GM19438 (cell line): ENCODE results near the gene SYT15.

Source experiments
- ATAC-seq: cut with Tn5 transposase; IDR thresholded peaks from one replicate; pipeline ENCODE4 v1.9.1; 2021; ENCODE audit warnings: low read depth; ENCODE audit not compliant: unreplicated experiment

Gene SYT15

GRCh38 chr10:46544989-46545791 lies 33.7 kb upstream of the SYT15 start:
- no peak for ATAC-seq

- ATAC-seq: no peak
These were observed 32.9 kb upstream of the SYT15 start for GRCh38 chr10:46545861-46546590.

GRCh38 chr10:46546591-46547540 lies 32.1 kb upstream of the SYT15 start:
- ATAC-seq: no peak

GRCh38 chr10:46547541-46548497 lies 31.1 kb upstream of the SYT15 start:
- ATAC-seq: no peak

GRCh38 chr10:46548498-46549090 lies 30.3 kb upstream of the SYT15 start:
- ATAC-seq: no peak

DNA sequence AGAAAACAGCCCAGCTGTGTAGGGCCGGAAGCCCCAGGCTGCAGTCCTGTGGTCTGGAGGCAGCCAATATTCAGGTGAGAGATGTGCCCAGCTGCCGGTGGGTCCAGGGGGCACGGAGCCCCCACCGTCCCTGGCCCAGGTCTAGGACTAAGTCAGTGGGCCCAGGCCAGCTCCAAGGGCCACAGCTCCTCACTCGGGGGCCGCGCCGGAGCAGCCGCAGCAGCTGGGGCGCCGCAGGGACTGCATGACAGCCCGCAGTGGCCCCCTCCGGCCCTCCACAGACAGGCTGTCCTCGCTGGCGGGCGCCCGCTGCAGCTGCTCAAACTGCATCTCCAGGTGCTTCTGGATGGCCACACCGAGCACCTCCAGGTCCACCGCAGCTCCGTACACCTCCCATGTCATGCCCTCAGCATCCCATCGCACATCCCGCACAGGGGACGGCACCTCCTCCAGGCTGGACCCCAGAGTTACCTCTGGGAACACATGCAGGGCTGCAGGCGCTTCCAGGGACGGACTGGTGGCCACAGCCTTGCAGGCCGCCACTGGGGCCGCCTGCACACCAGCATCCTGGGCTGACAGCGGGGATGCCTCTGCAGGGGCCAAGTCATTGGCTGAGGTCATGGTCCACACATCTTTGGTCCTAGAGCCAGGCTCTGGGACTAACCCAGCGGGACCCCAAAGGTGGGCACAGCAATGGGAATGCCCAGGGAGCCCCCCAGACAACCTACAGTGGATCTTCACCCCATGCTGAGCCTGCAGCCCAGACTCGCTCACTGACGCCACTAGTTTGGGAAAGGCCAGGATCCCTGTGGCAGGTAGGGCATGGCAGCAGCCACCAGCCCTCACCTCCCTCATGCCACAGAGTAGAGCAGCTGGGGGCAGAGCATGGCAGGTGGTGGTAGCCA lies 29.5 kb upstream of the SYT15 start:
- no peak for ATAC-seq

GRCh38 chr10:46550076-46550790 lies 28.7 kb upstream of the SYT15 start:
- ATAC-seq: no peak

DNA sequence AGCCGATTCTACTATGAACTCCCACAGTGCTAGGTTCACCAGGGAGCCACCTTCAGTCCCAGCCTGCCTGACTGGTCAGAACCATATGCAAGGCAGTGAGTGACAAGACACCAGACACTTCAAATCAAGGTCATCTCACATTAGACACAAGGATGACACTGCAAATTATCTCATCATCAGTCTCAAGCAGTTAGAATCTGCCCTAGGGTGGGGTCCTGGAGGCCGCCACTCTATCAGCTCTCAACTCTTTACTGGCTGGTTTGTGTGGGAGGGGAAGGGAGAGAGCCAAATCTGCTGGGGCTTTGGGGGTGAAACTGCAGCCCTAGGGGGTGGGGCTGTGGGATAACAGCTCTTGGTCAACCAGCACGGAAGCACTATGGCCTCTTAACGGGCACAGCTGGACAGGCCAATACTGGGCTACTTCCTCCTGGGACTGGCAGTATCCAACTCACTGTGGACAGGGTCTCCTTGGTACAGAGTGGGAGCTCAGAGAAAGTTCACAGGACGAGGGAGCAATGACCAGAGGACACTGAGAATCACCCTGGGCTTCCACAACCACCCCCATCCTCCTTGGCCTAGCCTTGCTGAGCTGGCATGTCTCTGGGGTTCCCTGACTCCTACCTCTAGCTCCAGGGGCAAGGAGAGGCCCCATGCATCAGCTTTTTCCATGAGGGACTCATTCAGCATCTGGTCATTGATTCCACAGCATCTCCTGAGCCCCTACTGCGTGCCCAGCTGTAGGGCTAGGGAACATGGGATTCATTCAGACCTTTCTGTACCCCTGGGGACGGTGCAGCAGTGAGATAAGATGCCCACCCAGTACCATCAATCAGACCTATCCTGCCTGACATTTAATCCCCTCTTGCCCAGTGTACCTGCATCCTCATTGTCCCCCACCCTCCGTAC lies 27.9 kb upstream of the SYT15 start:
- ATAC-seq: no peak

DNA sequence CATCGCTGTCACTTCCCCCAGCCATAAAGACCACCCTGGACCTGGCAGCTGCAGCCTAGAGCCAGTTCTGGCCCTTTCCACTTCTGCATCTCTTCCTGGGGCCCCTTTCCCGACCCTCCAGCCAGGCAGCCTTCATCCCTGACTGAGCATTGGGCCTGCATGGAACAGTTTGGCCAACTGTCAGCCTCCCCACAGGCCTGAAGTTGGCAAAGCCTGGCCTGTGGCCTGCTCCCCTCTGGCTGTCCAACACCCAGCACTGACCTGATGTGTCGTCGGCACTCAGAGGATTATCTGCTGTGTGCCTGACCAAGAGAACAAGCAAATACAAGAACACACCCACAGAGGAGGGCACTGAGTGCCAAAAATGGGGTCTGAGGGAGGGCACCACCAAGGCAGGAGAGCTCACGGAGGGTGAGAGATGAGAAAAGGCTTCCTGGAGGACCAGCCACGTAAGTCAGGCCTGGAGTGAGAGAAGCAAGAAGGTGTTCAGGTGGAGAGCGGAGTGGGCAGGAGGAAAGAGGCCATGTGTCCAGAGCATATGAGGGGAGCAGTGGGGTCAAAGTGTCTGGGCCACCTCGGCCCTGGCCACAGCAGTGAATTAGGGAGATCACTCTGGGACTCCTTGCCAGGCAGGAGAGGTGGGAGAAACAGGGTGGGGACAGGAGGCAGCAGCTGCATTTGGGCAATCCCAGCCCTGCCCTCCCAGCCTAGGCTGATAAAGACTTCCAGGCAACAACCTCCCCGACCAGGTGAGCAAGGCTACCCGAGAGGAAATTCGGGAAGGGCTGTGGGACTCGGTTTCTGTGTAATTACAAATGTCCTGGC lies 27.0 kb upstream of the SYT15 start:
- ATAC-seq: no peak

DNA sequence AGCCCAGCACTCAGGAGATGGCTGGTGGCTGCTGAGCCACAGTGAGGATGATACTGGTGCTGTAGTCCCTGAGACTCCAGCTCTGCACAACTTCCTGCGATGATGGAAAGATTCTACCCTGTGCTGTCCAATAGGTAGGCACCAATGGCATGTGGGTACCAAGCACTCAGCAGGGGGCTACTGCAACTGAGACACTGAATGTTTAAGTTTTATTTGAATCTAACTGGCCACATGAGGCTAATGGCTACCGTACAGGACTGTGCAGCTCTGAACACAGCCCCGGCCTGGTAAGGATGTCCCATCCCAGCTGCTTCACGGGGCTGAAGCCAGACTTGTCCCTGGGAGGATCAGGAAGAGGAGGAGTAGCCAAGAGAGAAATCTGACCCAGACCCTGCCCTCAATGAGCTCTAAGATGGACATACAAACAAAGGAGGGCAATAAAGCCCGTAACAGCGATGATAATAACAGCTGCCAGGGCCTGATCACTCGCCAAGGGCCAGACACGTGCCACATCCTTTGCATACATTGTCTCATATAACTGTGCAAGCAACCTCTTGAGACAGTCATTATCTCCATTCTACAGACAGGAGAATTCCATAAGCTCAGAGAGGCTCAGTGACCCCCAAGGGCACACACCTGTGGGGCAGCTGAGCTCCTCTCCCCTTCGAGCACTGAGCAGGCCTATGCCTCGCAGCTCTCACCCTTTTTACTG lies 26.2 kb upstream of the SYT15 start:
- no peak for ATAC-seq

DNA sequence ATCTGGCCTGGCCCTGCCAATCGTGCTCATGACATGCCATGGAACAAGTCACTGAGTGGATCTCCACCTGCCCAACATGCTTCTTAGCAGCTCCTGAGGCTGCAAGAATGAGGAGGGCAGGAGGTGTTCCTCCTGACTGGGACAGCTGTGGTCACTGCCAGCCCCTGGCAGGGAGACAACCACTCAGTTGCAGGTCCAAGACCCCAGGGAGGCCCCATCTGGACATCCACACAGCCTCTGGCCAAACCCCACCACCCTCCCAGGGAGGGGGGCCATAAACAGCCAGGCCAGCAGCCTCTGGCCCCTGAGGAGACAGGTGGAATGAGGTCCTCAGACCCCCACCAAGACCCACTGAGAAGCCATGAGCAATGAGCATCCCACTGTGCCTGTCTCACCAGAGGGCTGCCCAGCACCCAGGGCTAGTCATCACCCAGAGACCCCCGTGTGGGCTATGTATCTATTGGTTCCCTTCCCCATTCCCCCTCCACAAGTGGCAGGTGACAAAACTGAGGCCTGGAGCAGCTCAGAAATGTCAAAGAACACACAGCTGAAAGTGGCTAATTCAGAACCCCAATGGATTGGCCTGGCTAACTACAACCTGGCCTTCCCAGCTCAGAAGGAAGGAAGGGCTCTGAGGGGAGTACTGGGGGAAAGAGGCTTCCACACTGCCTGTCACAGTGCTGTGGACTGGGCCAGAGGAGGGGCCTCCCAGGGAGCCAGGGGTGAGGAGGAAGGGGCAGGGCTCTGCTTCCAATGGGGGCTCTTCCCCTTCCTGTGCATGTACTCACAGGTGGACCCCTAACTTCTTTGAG lies 25.5 kb upstream of the SYT15 start:
- no peak for ATAC-seq

- ATAC-seq: no peak
These were observed 24.7 kb upstream of the SYT15 start for GRCh38 chr10:46554166-46554781.

- ATAC-seq: no peak
These were observed 23.6 kb upstream of the SYT15 start for GRCh38 chr10:46555366-46555712.
